Muscle of back (tissue), 11 donors: ENCODE measurements around the gene NUP98. TPM values are rescaled to one million over a fixed set of nuclear protein-coding genes. Genes with fewer than 3 reads are reported as not detected.
A peak's percentile ranks its signal among the peaks of the same experiment; 100 is the strongest.

Experiments used
- DNase-seq, 3 donors: peaks; one replicate each; pipeline versions ENCODE4 v3.0.0 to v3.0.0-alpha.2; 2013
- polyA plus RNA-seq, 10 donors: library from polyadenylated mRNA; unstranded; fragments of 120-200 nt; gene quantifications; one replicate each; pipeline ENCODE4 v1.2.1, GENCODE V29; 2013; ENCODE audit not compliant: insufficient read length in 10 of 10

The NUP98 gene
- polyA plus RNA-seq, 10 donors: 32.0 to 46.1 (median 38.1) TPM

- no peak for DNase-seq
These were observed 59.1 kb downstream of the NUP98 start for GRCh38 chr11:3738241-3738640.

GRCh38 chr11:3737386-3737933 lies 59.9 kb downstream of the NUP98 start:
- DNase-seq: no peak

- DNase-seq: no peak
These were observed 60.5 kb downstream of the NUP98 start for GRCh38 chr11:3736816-3737215.

- DNase-seq: no peak
These were observed 61.5 kb downstream of the NUP98 start for GRCh38 chr11:3735827-3736226.

GRCh38 chr11:3732671-3733436 lies 64.5 kb downstream of the NUP98 start:
- peak in 1 of 3 donors; percentile 6 for DNase-seq

- peak in 2 of 3 donors; percentile 16 to 91 for DNase-seq
These were observed 74.2 kb downstream of the NUP98 start for GRCh38 chr11:3723014-3723708.

- DNase-seq: no peak
These were observed 75.3 kb downstream of the NUP98 start for GRCh38 chr11:3722100-3722499.

- DNase-seq: no peak
These were observed 76.4 kb downstream of the NUP98 start for GRCh38 chr11:3720997-3721396.

- DNase-seq: no peak
These were observed 85.1 kb downstream of the NUP98 start for GRCh38 chr11:3712274-3712673.

GRCh38 chr11:3710485-3711259 lies 86.7 kb downstream of the NUP98 start:
- DNase-seq: no peak

- DNase-seq: no peak
These were observed 87.4 kb downstream of the NUP98 start for GRCh38 chr11:3709977-3710376.

GRCh38 chr11:3707176-3707575 lies 90.2 kb downstream of the NUP98 start:
- DNase-seq: no peak

GRCh38 chr11:3703383-3703782 lies 94.0 kb downstream of the NUP98 start:
- DNase-seq: no peak

GRCh38 chr11:3700910-3701309 lies 96.4 kb downstream of the NUP98 start:
- DNase-seq: no peak

- no peak for DNase-seq
These were observed 96.9 kb downstream of the NUP98 start for GRCh38 chr11:3700410-3700809.

GRCh38 chr11:3686751-3687150 lies 110.6 kb downstream of the NUP98 start:
- DNase-seq: peak in 1 of 3 donors; percentile 18

GRCh38 chr11:3685923-3686322 lies 111.4 kb downstream of the NUP98 start:
- DNase-seq: no peak

- no peak for DNase-seq
These were observed 112.6 kb downstream of the NUP98 start for GRCh38 chr11:3684819-3685172.

GRCh38 chr11:3684129-3684818 lies 113.1 kb downstream of the NUP98 start:
- DNase-seq: no peak

GRCh38 chr11:3683039-3683438 lies 114.3 kb downstream of the NUP98 start:
- no peak for DNase-seq

GRCh38 chr11:3679077-3679476 lies 118.3 kb downstream of the NUP98 start:
- DNase-seq: no peak

GRCh38 chr11:3675971-3676370 lies 121.4 kb downstream of the NUP98 start:
- DNase-seq: no peak
